ENCODE data around the gene PCYOX1L.

PCYOX1L gene

GRCh38 chr5:149405550-149406202, 47.8 kb downstream of the PCYOX1L start:
- DNase-seq (ENCODE audit: low read depth in 2 of 3, low spot score in 2 of 3): no peak

- DNase-seq (ENCODE audit: low read depth in 2 of 3, low spot score in 2 of 3): no peak
Observed at GRCh38 chr5:149406203-149406978, 48.5 kb downstream of the PCYOX1L start.

DNA sequence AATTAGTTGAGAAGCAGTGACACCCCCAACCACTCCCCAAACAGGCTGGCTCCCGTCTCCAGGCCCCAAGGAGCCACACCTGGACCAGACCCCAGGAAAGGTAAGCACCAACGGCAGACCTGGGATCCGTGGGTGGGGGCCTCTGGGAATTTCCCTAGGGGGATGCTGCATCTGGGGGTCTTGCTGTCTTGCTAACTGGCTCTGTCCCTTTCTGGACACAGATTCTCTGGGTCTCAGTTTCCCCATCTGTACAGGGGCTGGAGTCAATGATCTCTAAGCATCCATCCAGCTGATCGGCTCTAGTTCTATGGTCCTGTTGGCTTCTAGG, 49.1 kb downstream of the PCYOX1L start:
- no peak for DNase-seq (ENCODE audit: low read depth in 2 of 3, low spot score in 2 of 3)

DNA sequence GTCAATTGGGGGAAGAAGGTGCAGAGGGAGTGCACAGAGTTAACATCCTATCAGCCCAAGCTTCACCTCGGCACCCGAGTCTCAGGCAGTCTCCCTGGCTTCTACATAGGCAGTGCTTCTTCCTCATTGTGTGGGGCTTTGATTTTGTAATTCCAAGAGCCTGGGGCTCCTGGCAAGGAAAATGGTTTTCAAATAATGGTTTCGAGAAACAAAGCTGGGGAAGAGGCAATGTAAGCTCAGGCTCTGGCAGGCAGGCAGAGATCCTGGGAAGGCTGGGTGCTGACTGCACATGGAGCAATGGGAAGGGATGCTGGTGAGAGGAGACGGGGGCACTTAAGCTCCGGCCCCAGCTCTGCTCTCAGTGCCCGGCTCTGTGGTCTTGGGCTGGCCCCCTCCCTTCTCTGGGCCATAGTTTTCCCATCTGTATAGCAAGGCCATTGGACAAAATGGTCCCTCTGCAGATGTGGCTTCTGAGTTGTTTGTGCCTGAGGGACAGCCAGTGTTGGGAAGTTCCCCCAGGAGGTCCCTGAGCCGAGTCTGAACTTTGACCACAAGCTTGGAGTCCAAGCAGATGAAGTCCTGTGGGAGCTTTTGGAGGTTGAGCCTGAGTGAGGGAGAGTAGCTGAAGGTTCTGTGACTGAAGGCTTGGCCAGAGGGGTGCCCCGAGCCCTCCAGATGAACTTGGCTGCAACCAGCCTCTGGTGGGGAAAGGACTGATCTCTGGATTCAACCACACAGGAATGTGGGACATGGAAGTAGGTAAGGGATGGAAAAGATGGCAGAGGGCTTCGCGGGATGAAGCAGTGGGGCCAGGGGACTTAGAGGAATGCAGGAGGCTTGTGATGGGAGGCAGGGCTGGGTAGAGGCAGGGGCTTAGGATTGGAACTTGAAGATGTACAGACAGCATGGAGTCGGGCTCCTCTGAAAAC, 49.7 kb downstream of the PCYOX1L start:
- no peak for DNase-seq (ENCODE audit: low read depth in 2 of 3, low spot score in 2 of 3)

DNA sequence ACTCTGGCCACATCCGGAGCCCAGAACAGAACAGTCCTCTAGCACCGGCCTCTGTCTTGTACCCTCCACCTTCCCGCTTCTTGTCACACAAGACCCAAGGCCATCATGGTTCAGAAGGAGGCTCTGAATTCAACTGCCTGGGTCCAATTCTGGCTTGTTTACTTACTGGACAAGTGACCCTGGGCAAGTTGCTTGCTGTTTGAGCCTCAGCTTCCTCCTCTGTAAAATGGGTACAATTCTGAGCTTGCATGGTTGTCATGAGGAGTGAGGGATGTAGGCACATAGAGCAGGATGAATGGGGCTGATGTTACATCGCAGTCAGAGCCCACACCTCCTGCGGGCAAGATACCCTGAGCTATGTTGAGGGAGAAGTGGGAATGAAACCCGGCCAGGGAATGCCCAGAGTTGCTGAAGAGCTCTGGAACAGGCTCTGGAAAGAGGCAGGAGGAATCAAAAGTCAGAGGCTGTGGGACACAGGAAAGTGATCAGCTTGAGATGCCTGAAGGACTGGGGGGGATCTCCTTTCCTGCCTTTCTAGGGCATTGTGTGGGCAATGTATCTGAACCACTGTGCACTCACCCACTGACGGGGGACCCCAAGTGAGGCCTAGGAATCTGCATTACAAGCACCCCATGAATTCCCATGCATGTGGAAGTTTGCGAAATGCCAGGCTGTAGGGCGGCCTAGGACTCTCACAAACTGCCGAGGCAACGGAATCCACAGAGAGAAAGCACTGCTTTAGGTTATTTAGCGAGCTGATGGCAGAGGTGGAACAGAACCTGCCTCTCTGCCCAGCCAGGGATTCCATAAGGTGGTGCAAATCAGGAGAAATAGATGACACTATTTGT, 50.6 kb downstream of the PCYOX1L start:
- DNase-seq (ENCODE audit: low read depth in 2 of 3, low spot score in 2 of 3): no peak

GRCh38 chr5:149409268-149409948, 51.6 kb downstream of the PCYOX1L start:
- no peak for DNase-seq (ENCODE audit: low read depth in 2 of 3, low spot score in 2 of 3)

- no peak for DNase-seq (ENCODE audit: low read depth in 2 of 3, low spot score in 2 of 3)
Observed at GRCh38 chr5:149410071-149410470, 52.2 kb downstream of the PCYOX1L start.

- DNase-seq (ENCODE audit: low read depth in 2 of 3, low spot score in 2 of 3): no peak
Observed at GRCh38 chr5:149410721-149411432, 53.0 kb downstream of the PCYOX1L start.

- DNase-seq (ENCODE audit: low read depth in 2 of 3, low spot score in 2 of 3): no peak
Observed at GRCh38 chr5:149411738-149412519, 54.1 kb downstream of the PCYOX1L start.

- no peak for DNase-seq (ENCODE audit: low read depth in 2 of 3, low spot score in 2 of 3)
Observed at GRCh38 chr5:149412783-149413476, 55.1 kb downstream of the PCYOX1L start.

- DNase-seq (ENCODE audit: low read depth in 2 of 3, low spot score in 2 of 3): no peak
Observed at GRCh38 chr5:149413477-149414210, 55.8 kb downstream of the PCYOX1L start.

DNA sequence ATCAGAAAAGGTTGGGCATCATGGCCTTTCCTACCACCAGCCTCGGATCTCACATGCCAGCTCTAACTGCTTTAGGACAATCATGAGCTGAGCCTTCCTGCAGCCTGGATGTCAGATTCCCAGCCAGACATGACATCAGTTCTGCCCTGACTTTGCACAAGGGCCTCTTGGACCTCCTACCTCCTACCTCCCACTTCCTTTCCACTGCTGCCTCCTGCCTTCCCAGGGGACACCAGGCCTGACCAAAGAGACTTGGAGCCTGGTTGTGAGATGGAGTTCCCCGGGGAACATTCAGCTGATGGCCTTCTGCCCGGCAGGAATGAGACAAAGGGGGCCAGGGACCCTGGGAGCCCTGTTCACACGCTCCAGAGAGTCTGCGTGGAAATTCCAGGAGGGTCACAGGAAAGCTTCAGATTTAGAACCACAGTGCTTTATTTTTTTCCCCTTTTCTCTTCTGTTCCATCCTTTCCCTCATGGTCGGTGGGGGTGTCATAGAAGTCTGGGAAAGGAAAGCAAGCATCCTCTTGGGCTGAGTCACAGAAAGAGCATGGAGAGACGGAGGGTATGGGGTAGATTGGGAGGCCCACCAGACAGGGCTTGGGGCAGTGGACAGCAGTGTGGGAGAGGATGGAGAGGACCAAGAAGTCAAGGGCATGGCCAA, 56.7 kb downstream of the PCYOX1L start:
- no peak for DNase-seq (ENCODE audit: low read depth in 2 of 3, low spot score in 2 of 3)

GRCh38 chr5:149415066-149415967, 57.5 kb downstream of the PCYOX1L start:
- DNase-seq (ENCODE audit: low read depth in 2 of 3, low spot score in 2 of 3): no peak

DNA sequence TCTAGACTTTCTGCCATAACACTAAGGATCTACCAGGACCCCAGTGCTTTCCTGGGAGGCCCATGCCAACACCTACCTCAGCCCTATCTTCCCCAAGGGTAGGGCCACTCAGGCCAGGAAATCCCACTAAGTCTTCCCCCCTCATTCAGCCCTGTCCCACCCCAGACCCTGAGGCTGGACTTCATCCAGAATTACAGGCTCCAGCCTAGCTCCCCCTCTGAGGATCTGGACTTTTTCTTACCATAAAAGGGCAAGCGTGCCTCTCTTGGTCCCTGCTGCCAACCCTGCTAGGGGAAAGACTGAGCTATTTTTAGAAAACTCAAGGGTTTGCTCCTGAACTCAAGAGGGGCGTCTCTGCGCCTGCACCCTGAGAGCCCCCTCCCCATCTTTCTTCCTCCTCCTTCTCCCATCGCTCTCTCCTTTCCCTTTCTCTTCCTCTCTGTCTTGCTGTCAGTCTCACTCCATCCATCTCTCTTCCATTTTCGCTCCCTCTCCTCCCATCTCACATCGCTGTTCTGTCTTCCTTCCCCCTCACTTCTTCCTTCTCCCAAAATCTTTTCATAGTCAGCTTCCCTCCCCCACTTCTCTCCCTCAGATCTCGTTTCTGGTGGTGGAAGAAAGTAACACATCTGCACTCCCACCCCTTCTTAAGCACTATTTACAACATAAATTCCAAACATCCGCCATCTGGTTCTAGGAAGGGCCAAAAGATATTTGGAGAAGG, 59.3 kb downstream of the PCYOX1L start:
- no peak for DNase-seq (ENCODE audit: low read depth in 2 of 3, low spot score in 2 of 3)

DNA sequence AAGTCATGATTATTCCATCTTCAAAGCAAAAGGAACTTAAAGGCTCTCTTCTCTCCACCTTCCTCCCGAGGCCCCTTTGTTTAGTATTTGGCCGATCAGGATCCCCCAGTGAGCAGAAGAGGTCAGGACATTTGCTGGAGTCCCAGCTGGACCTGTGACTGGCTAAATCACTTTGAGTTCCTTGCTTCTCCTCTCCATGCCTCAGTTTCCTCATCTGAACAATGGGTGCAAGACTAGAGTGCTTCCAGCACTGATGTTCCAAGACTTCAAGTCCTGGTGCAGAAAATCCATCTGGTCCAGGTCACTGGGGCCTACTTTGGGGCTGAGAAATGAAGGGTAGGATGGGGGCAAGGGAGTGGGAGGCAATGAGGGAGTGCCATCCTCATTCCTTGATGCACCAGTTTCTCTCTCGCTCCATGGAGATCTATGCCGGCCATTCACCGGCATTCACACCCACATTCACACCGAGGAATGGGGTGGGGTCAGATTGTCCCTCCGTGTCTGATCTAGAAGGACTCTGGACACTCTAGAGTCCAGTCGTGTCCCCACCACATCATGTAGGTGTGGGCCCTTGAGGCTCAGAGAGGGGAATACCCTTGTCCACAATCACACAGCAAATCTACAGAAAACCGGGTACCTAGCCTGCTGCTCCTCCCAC, 60.0 kb downstream of the PCYOX1L start:
- DNase-seq (ENCODE audit: low read depth in 2 of 3, low spot score in 2 of 3): no peak
